ENCODE data around the gene LY6G5C. TPM values are rescaled to one million over a fixed set of nuclear protein-coding genes. Genes with fewer than 3 reads are reported as not detected.
A peak's percentile ranks its signal among the peaks of the same experiment; 100 is the strongest.

LY6G5C gene
- total RNA-seq, 1 donor from 2014 or later: 0.88 TPM

- DNase-seq (ENCODE audit: low spot score) (no peak), ATAC-seq (peak; percentile 16)
Observed at GRCh38 chr6:31642798-31643570, 37.9 kb downstream of the LY6G5C start.

GRCh38 chr6:31641370-31641769 is 39.5 kb downstream of the LY6G5C start:
- ATAC-seq: no peak
- no peak for DNase-seq (ENCODE audit: low spot score)

DNA sequence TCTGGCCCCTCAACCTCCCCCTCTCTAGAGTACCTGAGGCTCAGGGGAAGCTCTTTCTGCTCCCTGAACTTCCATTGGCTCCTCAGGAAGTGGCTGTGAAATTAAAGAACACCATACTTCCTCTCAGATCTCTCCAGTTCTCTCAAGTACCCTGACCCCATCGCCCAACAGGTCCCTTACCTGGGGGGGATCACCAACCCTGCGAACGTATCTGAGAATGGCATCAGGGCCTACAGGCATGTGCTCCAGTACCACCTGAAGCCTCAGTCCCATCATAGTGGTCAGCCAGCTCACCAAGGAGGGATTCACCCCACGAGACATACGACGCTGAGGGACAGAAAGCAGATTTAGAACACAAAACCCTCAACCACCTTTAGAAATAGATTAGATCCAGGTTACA is 40.3 kb downstream of the LY6G5C start:
- ATAC-seq: no peak
- DNase-seq (ENCODE audit: low spot score): no peak

GRCh38 chr6:31639449-31639861 is 41.4 kb downstream of the LY6G5C start:
- no peak for ATAC-seq
- DNase-seq (ENCODE audit: low spot score): no peak

- DNase-seq (ENCODE audit: low spot score) (no peak), ATAC-seq (no peak)
Observed at GRCh38 chr6:31639043-31639442, 41.8 kb downstream of the LY6G5C start.

GRCh38 chr6:31636698-31637596 is 43.9 kb downstream of the LY6G5C start:
- no peak for DNase-seq (ENCODE audit: low spot score)
- ATAC-seq: no peak

- DNase-seq (ENCODE audit: low spot score) (peak; percentile 80), ATAC-seq (peak; percentile 87)
Observed at GRCh38 chr6:31634969-31635575, 45.8 kb downstream of the LY6G5C start.

DNA sequence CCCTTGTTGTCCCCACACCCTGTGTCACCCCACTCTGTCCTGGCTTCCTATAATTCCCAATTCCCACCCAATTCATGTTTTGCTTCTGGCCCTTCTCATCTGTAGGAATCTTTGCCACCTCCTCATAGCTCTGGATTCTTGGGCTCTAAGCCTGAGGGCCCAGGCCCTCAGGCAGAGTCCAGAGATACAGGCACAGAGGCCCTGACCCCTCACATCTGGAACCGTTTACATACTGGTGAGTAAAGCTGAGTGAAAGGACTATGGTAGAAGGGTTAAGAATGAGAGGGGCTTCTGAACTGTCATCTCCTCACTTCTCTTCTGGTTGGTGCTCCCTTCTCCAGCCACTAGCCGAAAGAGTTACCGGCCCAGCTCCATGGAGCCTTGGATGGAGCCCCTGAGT is 46.7 kb downstream of the LY6G5C start:
- peak; percentile 1 for ATAC-seq
- no peak for DNase-seq (ENCODE audit: low spot score)

DNA sequence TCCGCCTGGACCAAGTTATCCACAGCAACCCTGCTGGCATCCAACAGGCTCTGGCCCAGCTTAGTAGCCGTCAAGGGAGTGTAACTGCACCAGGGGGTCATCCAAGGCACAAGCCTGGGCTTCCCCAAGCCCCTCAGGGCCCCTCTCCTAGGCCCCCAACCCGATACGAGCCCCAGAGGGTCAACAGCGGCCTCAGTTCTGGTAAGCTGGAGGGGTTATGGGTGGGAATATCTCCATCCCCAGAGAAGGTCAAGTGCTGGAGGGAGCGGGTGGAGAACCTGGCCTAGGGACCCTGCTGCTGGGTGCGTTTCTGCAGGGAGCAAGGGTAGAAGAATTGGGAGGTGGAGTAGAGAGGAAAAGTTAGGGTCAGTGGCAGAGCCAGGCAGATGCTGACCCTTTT is 47.4 kb downstream of the LY6G5C start:
- DNase-seq (ENCODE audit: low spot score): no peak
- no peak for ATAC-seq

- DNase-seq (ENCODE audit: low spot score): no peak
- no peak for ATAC-seq
Observed at GRCh38 chr6:31632279-31632946, 48.5 kb downstream of the LY6G5C start.

- DNase-seq (ENCODE audit: low spot score) (no peak), ATAC-seq (no peak)
Observed at GRCh38 chr6:31631681-31632278, 49.1 kb downstream of the LY6G5C start.

- ATAC-seq: no peak
- no peak for DNase-seq (ENCODE audit: low spot score)
Observed at GRCh38 chr6:31631209-31631608, 49.7 kb downstream of the LY6G5C start.

GRCh38 chr6:31630177-31630934 is 50.5 kb downstream of the LY6G5C start:
- no peak for DNase-seq (ENCODE audit: low spot score)
- no peak for ATAC-seq

- DNase-seq (ENCODE audit: low spot score) (no peak), ATAC-seq (no peak)
Observed at GRCh38 chr6:31629014-31629413, 51.9 kb downstream of the LY6G5C start.

- ATAC-seq: no peak
- DNase-seq (ENCODE audit: low spot score): no peak
Observed at GRCh38 chr6:31627690-31628287, 53.1 kb downstream of the LY6G5C start.

DNA sequence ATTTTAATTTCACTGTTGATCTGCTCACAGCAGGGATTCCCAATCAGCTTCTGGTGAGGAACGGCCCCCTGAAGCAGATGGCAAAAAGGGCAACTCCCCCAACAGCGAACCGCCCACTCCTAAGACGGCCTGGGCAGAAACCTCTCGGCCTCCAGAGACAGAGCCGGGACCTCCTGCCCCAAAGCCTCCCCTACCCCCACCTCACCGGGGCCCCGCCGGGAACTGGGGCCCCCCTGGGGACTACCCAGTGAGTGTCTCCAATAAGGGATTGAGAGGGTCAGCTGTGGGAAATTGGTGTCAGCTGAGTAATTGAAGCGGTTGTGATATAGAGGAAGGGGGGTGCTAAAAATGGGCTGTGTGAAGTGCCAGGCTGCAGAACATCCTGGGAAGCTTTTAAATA is 53.9 kb downstream of the LY6G5C start:
- DNase-seq (ENCODE audit: low spot score) (no peak), ATAC-seq (no peak)
